Hepatocyte (in vitro differentiated cells): ENCODE measurements around the gene TNFSF4.

ENCODE experiments used
- EZH2 ChIP-seq: fragments of 200-600 bp; sonication (generic); IDR thresholded peaks from 2 replicates; pipeline ENCODE4 v1.6.1; 2016; ENCODE audit warnings: antibody characterized with exemption, mild to moderate bottlenecking, borderline replicate concordance
- EZH2phosphoT487 ChIP-seq: fragments of 200-600 bp; sonication (generic); IDR thresholded peaks from one replicate; pipeline ENCODE4 v1.6.1; 2018; ENCODE audit warnings: antibody characterized with exemption, mild to moderate bottlenecking, low read depth, moderate library complexity; ENCODE audit not compliant: unreplicated experiment, severe bottlenecking
- TF ChIP-seq, protein P1 (sequence below): fragments of 200-600 bp; sonication (generic); IDR thresholded peaks from 2 replicates; pipeline ENCODE4 v1.5.1; 2016; ENCODE audit warnings: antibody characterized with exemption, mild to moderate bottlenecking; ENCODE audit not compliant: poor library complexity

DNA sequence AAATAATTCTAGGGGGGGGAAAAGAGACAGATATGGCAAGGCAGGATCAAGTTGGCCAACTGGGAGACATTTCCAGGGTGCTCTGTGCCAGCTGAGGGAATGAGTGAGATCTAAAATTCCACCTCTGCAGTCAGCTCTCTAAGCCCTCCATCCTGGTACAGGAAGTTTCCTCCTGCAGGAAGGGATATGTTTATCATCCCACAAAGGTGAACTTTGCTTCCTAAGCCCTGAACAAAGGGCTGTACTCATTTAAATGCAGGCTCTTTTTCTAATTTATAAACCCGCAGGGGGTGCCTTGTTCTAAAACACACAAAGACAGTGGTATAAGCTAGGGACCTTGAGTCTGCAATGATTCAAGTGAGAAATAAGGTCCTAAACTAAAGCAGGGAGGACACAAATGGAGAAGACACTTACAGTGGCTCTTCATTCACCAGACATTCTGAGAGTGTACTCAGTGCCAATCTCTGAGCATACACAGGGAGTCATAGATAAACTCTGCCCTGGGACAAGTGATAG is 3.6 kb upstream of the TNFSF4 start:
- TF ChIP-seq EZH2 = no peak
- TF ChIP-seq, protein P1, sequence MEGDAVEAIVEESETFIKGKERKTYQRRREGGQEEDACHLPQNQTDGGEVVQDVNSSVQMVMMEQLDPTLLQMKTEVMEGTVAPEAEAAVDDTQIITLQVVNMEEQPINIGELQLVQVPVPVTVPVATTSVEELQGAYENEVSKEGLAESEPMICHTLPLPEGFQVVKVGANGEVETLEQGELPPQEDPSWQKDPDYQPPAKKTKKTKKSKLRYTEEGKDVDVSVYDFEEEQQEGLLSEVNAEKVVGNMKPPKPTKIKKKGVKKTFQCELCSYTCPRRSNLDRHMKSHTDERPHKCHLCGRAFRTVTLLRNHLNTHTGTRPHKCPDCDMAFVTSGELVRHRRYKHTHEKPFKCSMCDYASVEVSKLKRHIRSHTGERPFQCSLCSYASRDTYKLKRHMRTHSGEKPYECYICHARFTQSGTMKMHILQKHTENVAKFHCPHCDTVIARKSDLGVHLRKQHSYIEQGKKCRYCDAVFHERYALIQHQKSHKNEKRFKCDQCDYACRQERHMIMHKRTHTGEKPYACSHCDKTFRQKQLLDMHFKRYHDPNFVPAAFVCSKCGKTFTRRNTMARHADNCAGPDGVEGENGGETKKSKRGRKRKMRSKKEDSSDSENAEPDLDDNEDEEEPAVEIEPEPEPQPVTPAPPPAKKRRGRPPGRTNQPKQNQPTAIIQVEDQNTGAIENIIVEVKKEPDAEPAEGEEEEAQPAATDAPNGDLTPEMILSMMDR = no peak
- no peak for TF ChIP-seq EZH2phosphoT487
